HL-60/S4 (cell line): Measurements from ENCODE around the gene TSPAN32.

ENCODE experiments used
- in situ Hi-C: fragments of 300-500 bp; cut with MboI; formaldehyde crosslinking; loops from 2 replicates; pipeline ENCODE4 v1.14.3; 2022; ENCODE audit warnings: low sequenced_read_pairs

The TSPAN32 gene

GRCh38 chr11:2314136-2314524, 12.3 kb downstream of the TSPAN32 start:
- in situ Hi-C loops, result no loop called here

GRCh38 chr11:2314525-2315394, 12.9 kb downstream of the TSPAN32 start:
- in situ Hi-C loops, result no loop called here

GRCh38 chr11:2315395-2316168, 13.8 kb downstream of the TSPAN32 start:
- in situ Hi-C loops, result no loop called here

- in situ Hi-C loops, result no loop called here
These were observed 14.6 kb downstream of the TSPAN32 start for GRCh38 chr11:2316169-2316962.

- in situ Hi-C loops, result no loop called here
These were observed 15.1 kb downstream of the TSPAN32 start for GRCh38 chr11:2316963-2317244.

- in situ Hi-C loops, result no loop called here
These were observed 15.7 kb downstream of the TSPAN32 start for GRCh38 chr11:2317354-2318050.

- in situ Hi-C loops, result no loop called here
These were observed 16.3 kb downstream of the TSPAN32 start for GRCh38 chr11:2318123-2318522.

GRCh38 chr11:2318707-2319106, 16.9 kb downstream of the TSPAN32 start:
- in situ Hi-C loops, result no loop called here

- in situ Hi-C loops, result no loop called here
These were observed 18.1 kb downstream of the TSPAN32 start for GRCh38 chr11:2319791-2320472.

- in situ Hi-C loops, result no loop called here
These were observed 18.9 kb downstream of the TSPAN32 start for GRCh38 chr11:2320568-2321310.

GRCh38 chr11:2321311-2321683, 19.5 kb downstream of the TSPAN32 start:
- in situ Hi-C loops, result no loop called here

- in situ Hi-C loops, result no loop called here
These were observed 23.3 kb downstream of the TSPAN32 start for GRCh38 chr11:2325123-2325522.

GRCh38 chr11:2325719-2326118, 23.9 kb downstream of the TSPAN32 start:
- in situ Hi-C loops, result no loop called here

GRCh38 chr11:2327032-2327431, 25.2 kb downstream of the TSPAN32 start:
- in situ Hi-C loops, result no loop called here

GRCh38 chr11:2328021-2328420, 26.2 kb downstream of the TSPAN32 start:
- in situ Hi-C loops, result no loop called here

- in situ Hi-C loops, result no loop called here
These were observed 27.0 kb downstream of the TSPAN32 start for GRCh38 chr11:2328656-2329354.

- in situ Hi-C loops, result no loop called here
These were observed 27.7 kb downstream of the TSPAN32 start for GRCh38 chr11:2329551-2329950.

- in situ Hi-C loops, result no loop called here
These were observed 28.9 kb downstream of the TSPAN32 start for GRCh38 chr11:2330696-2331095.

- in situ Hi-C loops, result no loop called here
These were observed 29.6 kb downstream of the TSPAN32 start for GRCh38 chr11:2331404-2331803.
